ENCODE results near the gene TPRG1L. TPM values are rescaled to one million over a fixed set of nuclear protein-coding genes. Genes with fewer than 3 reads are reported as not detected.

Gene TPRG1L
- total RNA-seq, 4 donors from 2014 or later: 33.9 to 45.1 (median 40.0) TPM

DNA sequence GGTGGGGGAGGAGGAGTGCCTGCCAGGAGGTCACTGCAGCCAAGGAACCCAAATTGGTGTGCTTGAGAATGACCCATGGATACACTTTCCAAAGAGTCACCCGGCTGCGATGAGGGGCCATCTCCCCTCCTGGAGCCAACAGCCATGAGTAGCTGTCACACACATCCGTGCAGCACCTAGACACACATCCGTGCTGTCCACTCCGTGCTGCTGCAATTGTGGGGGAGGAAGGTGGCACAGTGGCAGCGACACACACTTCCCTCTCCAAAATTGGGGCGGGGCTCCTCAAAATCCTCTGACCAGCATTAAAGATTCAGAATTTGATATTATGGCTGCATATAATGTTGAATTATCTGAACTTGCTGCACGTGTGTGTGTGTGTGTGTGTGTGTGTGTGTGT, 43.3 kb downstream of the TPRG1L start:
- Histone ChIP-seq H3K27ac (no peak overlapping the region), H3K9me3 (no peaks in the 10 kb centered on the region), H3K36me3 (no peaks in the 10 kb centered on the region), H3K4me3 (replicated peaks in 1 of 3) (no peak overlapping the region), H3K27me3 (no peaks in the 10 kb centered on the region), H3K4me1 (peaks cover 4 to 10% of the 10 kb centered on the region in 2 donors)
- TF ChIP-seq POLR2A (IDR thresholded peaks at IDR 0.05) (no peak), CTCF (IDR thresholded peaks at IDR 0.05) (no peak)
- no peak for DNase-seq
- intact Hi-C loops (cut with DNase I): no loop called here
- WGBS, 2 donors: 73 to 75% methylated on average over 6 to 7 of the region's 8 CpGs

- 14 to 30% methylated on average over 9 to 22 of the region's 30 CpGs for WGBS, 2 donors
- no peak for TF ChIP-seq POLR2A (IDR thresholded peaks at IDR 0.05)
- TF ChIP-seq CTCF (IDR thresholded peaks at IDR 0.05): no peak
- H3K27ac ChIP-seq: no peak overlapping the region
- intact Hi-C loops (cut with DNase I): no loop called here
- no peaks in the 10 kb centered on the region for H3K9me3 ChIP-seq
- peaks cover 4 to 10% of the 10 kb centered on the region in 2 donors for H3K4me1 ChIP-seq
- no peaks in the 10 kb centered on the region for H3K36me3 ChIP-seq
- DNase-seq: peak; percentile 93 to 96
- H3K4me3 ChIP-seq (replicated peaks in 1 of 3): no peak overlapping the region
- no peaks in the 10 kb centered on the region for H3K27me3 ChIP-seq
Observed at GRCh38 chr1:3668585-3669300, 43.9 kb downstream of the TPRG1L start.

DNA sequence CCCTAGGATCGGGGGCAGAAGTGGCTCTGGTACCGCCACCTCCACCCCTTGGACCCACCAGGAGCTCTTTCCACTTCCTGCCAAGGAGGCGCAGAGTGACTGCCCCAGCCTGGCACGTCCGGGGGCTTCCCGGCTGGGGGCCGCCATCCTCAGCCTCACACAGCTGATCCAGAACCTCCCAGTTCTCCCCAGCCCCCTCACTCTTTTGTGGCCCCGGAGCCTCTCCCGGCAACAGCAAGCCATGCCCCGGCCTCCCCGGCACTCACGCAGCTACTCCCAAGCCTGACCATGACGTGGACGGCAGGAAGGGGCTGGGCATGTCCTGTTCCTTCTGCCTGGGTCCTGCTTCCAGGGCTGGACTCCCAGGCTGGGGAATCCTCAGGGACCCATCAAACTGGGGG, 44.6 kb downstream of the TPRG1L start:
- Histone ChIP-seq H3K4me1 (peaks cover 4 to 13% of the 10 kb centered on the region in 2 donors), H3K9me3 (no peaks in the 10 kb centered on the region), H3K36me3 (no peaks in the 10 kb centered on the region), H3K27ac (no peak overlapping the region), H3K4me3 (replicated peaks in 1 of 3) (no peak overlapping the region), H3K27me3 (no peaks in the 10 kb centered on the region)
- DNase-seq: peak in 1 of 2 donors; percentile 1
- TF ChIP-seq POLR2A (IDR thresholded peaks at IDR 0.05): no peak
- no peak for TF ChIP-seq CTCF (IDR thresholded peaks at IDR 0.05)
- WGBS, 2 donors: 73 to 77% methylated on average over 12 to 14 of the region's 14 CpGs
- intact Hi-C loops (cut with DNase I): no loop called here

DNA sequence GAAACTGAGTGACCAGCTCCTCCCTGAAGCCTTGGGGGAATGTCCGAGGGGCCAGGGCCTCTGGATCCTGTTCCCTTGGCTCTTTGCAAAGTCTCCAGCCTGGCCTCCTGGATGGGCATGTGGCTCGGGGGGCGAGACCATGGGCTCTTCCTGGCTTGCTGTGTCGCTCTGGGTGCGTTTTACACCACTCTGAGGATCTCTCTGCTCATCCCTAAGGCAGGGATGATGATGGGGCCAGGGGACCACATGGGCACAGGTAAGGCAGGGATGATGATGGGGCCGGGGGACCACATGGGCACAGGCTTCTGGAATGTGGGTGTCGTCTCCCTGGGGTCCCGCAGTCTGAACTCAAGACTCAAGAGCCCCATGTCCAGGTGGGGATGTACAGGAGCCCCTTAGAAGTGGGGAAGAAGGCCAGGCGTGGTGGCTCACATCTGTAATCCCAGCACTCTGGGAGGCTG, 45.2 kb downstream of the TPRG1L start:
- 85 to 91% methylated on average over 9 of the region's 9 CpGs for WGBS, 2 donors
- intact Hi-C loops (cut with DNase I): no loop called here
- TF ChIP-seq CTCF (IDR thresholded peaks at IDR 0.05): no peak
- TF ChIP-seq POLR2A (IDR thresholded peaks at IDR 0.05): no peak
- Histone ChIP-seq H3K4me3 (replicated peaks in 1 of 3) (no peak overlapping the region), H3K4me1 (peaks cover 4 to 16% of the 10 kb centered on the region in 2 donors), H3K36me3 (no peaks in the 10 kb centered on the region), H3K27ac (no peak overlapping the region), H3K27me3 (no peaks in the 10 kb centered on the region), H3K9me3 (no peaks in the 10 kb centered on the region)
- no peak for DNase-seq

- Histone ChIP-seq H3K4me3 (replicated peaks in 1 of 3) (no peak overlapping the region), H3K4me1 (peaks cover 4 to 16% of the 10 kb centered on the region in 2 donors), H3K27ac (no peak overlapping the region), H3K27me3 (no peaks in the 10 kb centered on the region), H3K36me3 (no peaks in the 10 kb centered on the region), H3K9me3 (no peaks in the 10 kb centered on the region)
- intact Hi-C loops (cut with DNase I): no loop called here
- no peak for DNase-seq
- 77 to 89% methylated on average over 9 to 15 of the region's 15 CpGs for WGBS, 2 donors
- TF ChIP-seq POLR2A (IDR thresholded peaks at IDR 0.05): no peak
- TF ChIP-seq CTCF (IDR thresholded peaks at IDR 0.05): no peak
Observed at GRCh38 chr1:3670823-3671265, 46.0 kb downstream of the TPRG1L start.
